ENCODE measurements around the gene SPEM2. TPM values are rescaled to one million over a fixed set of nuclear protein-coding genes. Genes with fewer than 3 reads are reported as not detected.

The SPEM2 gene
- total and polyA plus RNA-seq, 2 of the 8 experiments (the other 6 are each of a cell fraction or from before 2014, with no cell fraction given), result 0.03 TPM; not detected in 1

GRCh38 chr17:7476951-7477350 is 51.5 kb downstream of the SPEM2 start:
- ChIA-PET POLR2A (ENCODE audit: partially characterized antibody) (interaction anchor here (0.9 to 14.3 kb wide), 11 partner anchors 9 to 117 kb away, joined by 3 to 339 read pairs (median 4); partner anchors contain the start of genes CHRNB1, FGF11, NLGN2 and POLR2A), CTCF (ENCODE audit: partially characterized antibody) (interaction anchor here (0.7 to 3.3 kb wide), 9 partner anchors 8 to 126 kb away, joined by 3 to 17 read pairs (median 4); partner anchors contain the start of gene TMEM102)
- H3K23me2 ChIP-seq (ENCODE audit: low read depth, low read length), result peaks cover 11% of the 10 kb centered on the region
- peaks cover 2 to 20% (median 16%) of the 10 kb centered on the region in 4 experiments for H3K4me1 ChIP-seq (replicated peaks in 1 of 4; ENCODE audit: control insufficient read depth in 3 of 4, insufficient read depth in 4 of 4, low read length in 3 of 4)
- H3K27me3 ChIP-seq (replicated peaks in 1 of 4; ENCODE audit: control insufficient read depth in 3 of 4, extremely low read depth in 1 of 4, insufficient read depth in 3 of 4, low read length in 3 of 4), result no peaks in the 10 kb centered on the region; a peak in 1 of 7 replicates
- no peak for TF ChIP-seq SIX5 (IDR thresholded peaks at IDR 0.05; ENCODE audit: low read depth, low read length)
- no peak for TF ChIP-seq ATF2 (IDR thresholded peaks at IDR 0.05; ENCODE audit: low read length)
- no peak overlapping the region for H3K27ac ChIP-seq (ENCODE audit: low read depth, low read length)
- peak overlapping the region; percentile 1; the same call in 1 of the 2 replicates for H2AK5ac ChIP-seq (ENCODE audit: low read depth, low read length)
- no peaks in the 10 kb centered on the region for H3K9me3 ChIP-seq (ENCODE audit: insufficient read depth in 2 of 2, low read depth in 1 of 2, low read length in 1 of 2)
- no peak overlapping the region for H3K14ac ChIP-seq (ENCODE audit: insufficient read length)
- peaks cover 0 to 5% of the 10 kb centered on the region in 2 experiments for H4K20me1 ChIP-seq (replicated peaks in 1 of 2; ENCODE audit: control insufficient read depth in 1 of 2, insufficient read depth in 2 of 2, low read length in 2 of 2)
- H3K4ac ChIP-seq (replicated peaks; ENCODE audit: insufficient read length, low read depth, low read length), result no peak overlapping the region
- peak overlapping the region; percentile 63; the same call in 1 of the 2 replicates for H2BK15ac ChIP-seq (ENCODE audit: low read length)
- H2BK12ac ChIP-seq (ENCODE audit: low read depth, low read length), result no peak overlapping the region
- no peak overlapping the region for H4K91ac ChIP-seq (replicated peaks; ENCODE audit: insufficient read length, low read length)
- H3K18ac ChIP-seq (ENCODE audit: extremely low read depth, low read length), result no peak overlapping the region
- H3K79me1 ChIP-seq (ENCODE audit: low read depth, low read length), result peaks cover 12% of the 10 kb centered on the region
- H3K9ac ChIP-seq (replicated peaks in 1 of 4; ENCODE audit: extremely low read depth in 1 of 4, low read depth in 3 of 4, low read length in 3 of 4), result peak overlapping the region in 1 of 4 experiments; percentile 4; a peak in 1 of 7 replicates
- H3K56ac ChIP-seq (replicated peaks; ENCODE audit: insufficient read length, low read depth, low read length), result no peak overlapping the region
- no peaks in the 10 kb centered on the region for H3K36me3 ChIP-seq (ENCODE audit: control insufficient read depth in 2 of 4, insufficient read depth in 4 of 4, low read length in 3 of 4)
- no peak for FAIRE-seq
- H4K8ac ChIP-seq (ENCODE audit: extremely low read depth, insufficient read depth, low read length), result no peak overlapping the region
- H2AFZ ChIP-seq (ENCODE audit: low read length), result no peak overlapping the region
- DNase-seq (ENCODE audit: low read depth in 1 of 2, low spot score in 2 of 2), result no peak
- WGBS, 2 experiments (ENCODE audit: extremely low coverage in 1 of 2, insufficient coverage in 1 of 2, insufficient read length in 1 of 2, insufficient replicate concordance in 2 of 2, low coverage in 1 of 2, low lambda C conversion rate in 2 of 2, missing lambda C conversion rate in 1 of 2), result 98% methylated on average over 5 of the region's 5 CpGs; no CpG with 5 or more reads in 1 of the 2 experiments
- H3K79me2 ChIP-seq (ENCODE audit: control insufficient read depth in 1 of 2, insufficient read depth in 2 of 2, low read length in 2 of 2), result peaks cover 0 to 31% of the 10 kb centered on the region in 2 experiments; a peak in 2 of 4 replicates
- H3K23ac ChIP-seq (ENCODE audit: insufficient read length), result no peak overlapping the region
- H2BK20ac ChIP-seq (ENCODE audit: low read length), result no peak overlapping the region
- no peak overlapping the region for H2BK120ac ChIP-seq (replicated peaks; ENCODE audit: low read depth, low read length)
- peak overlapping the region in 1 of 2 experiments; percentile 97; a peak in 1 of 4 replicates for H3K4me2 ChIP-seq (ENCODE audit: insufficient read depth in 1 of 2, low read depth in 2 of 2, low read length in 2 of 2)
- H4K5ac ChIP-seq (ENCODE audit: insufficient read length, low read depth, low read length), result no peak overlapping the region
- H2BK5ac ChIP-seq (ENCODE audit: low read depth, low read length), result 0 out of 2 replicates have a peak overlapping the region, but pooled peaks have one; percentile 66
- H3K4me3 ChIP-seq (ENCODE audit: extremely low read depth in 1 of 4, insufficient read depth in 2 of 4, low read depth in 3 of 4, low read length in 4 of 4), result no peak overlapping the region

Data from H1 (cell line).